Measurements from ENCODE around the gene FPGS. TPM values are rescaled to one million over a fixed set of nuclear protein-coding genes. Genes with fewer than 3 reads are reported as not detected.

The FPGS gene
- total and polyA plus RNA-seq, 8 donors = 38.8 to 97.4 (median 51.8) TPM

GRCh38 chr9:127850286-127850830, 47.7 kb downstream of the FPGS start:
- ATAC-seq = no peak
- intact Hi-C loops (cut with DNase I) = no loop called here
- no peaks in the 10 kb centered on the region for H3K27me3 ChIP-seq
- H3K4me1 ChIP-seq = peaks cover 14 to 67% of the 10 kb centered on the region in 2 donors
- H3K36me3 ChIP-seq = peaks cover 0 to 40% of the 10 kb centered on the region in 2 donors
- DNase-seq = no peak
- H3K27ac ChIP-seq = peak overlapping the region; percentile 67 to 85
- peak overlapping the region in 1 of 2 donors; percentile 73 for H3K4me3 ChIP-seq
- peaks cover 0 to 16% of the 10 kb centered on the region in 2 donors for H3K9me3 ChIP-seq
- no peak for TF ChIP-seq CTCF (IDR thresholded peaks at IDR 0.05)

GRCh38 chr9:127852829-127853228, 50.1 kb downstream of the FPGS start:
- peaks cover 0 to 16% of the 10 kb centered on the region in 2 donors for H3K9me3 ChIP-seq
- H3K4me1 ChIP-seq = peaks cover 6 to 68% of the 10 kb centered on the region in 2 donors
- DNase-seq = no peak
- H3K27me3 ChIP-seq = no peaks in the 10 kb centered on the region
- TF ChIP-seq CTCF (IDR thresholded peaks at IDR 0.05) = no peak
- peak overlapping the region; percentile 73 to 75 for H3K4me3 ChIP-seq
- peaks cover 0 to 37% of the 10 kb centered on the region in 2 donors for H3K36me3 ChIP-seq
- intact Hi-C loops (cut with DNase I) = no loop called here
- ATAC-seq = no peak
- H3K27ac ChIP-seq = peak overlapping the region; percentile 85 to 88

- ATAC-seq = peak; percentile 24
- DNase-seq = no peak
- H3K27me3 ChIP-seq = no peaks in the 10 kb centered on the region
- peaks cover 13 to 68% of the 10 kb centered on the region in 2 donors for H3K4me1 ChIP-seq
- peaks cover 0 to 36% of the 10 kb centered on the region in 2 donors for H3K36me3 ChIP-seq
- intact Hi-C loops (cut with DNase I) = no loop called here
- peak overlapping the region; percentile 85 to 88 for H3K27ac ChIP-seq
- peak overlapping the region; percentile 73 to 75 for H3K4me3 ChIP-seq
- peaks cover 0 to 16% of the 10 kb centered on the region in 2 donors for H3K9me3 ChIP-seq
- TF ChIP-seq CTCF (IDR thresholded peaks at IDR 0.05) = no peak
Observed at GRCh38 chr9:127853312-127854183, 50.9 kb downstream of the FPGS start.

GRCh38 chr9:127854184-127854806, 51.6 kb downstream of the FPGS start, which contains the start of gene ENG:
ENG (minus strand) TSS chr9:127854658; CDS start chr9:127854355, 303 bp downstream.
- DNase-seq = peak; percentile 61 to 91 (median 80)
- no peak for TF ChIP-seq CTCF (IDR thresholded peaks at IDR 0.05)
- Histone ChIP-seq H3K9me3 (peaks cover 0 to 9% of the 10 kb centered on the region in 2 donors), H3K4me1 (peaks cover 17 to 73% of the 10 kb centered on the region in 2 donors), H3K27ac (peak within 1 kb of the TSS; percentile 85 to 88), H3K27me3 (no peaks in the 10 kb centered on the region), H3K36me3 (peaks cover 0 to 32% of the 10 kb centered on the region in 2 donors), H3K4me3 (peak within 1 kb of the TSS; percentile 73 to 75)
- intact Hi-C loops (cut with DNase I) = no loop called here
- ATAC-seq = peak; percentile 79

Data from left lung (tissue), 10 donors.